Measurements from ENCODE around the gene GHRHR.

Gene GHRHR

GRCh38 chr7:30968747-30969603 lies 5.2 kb downstream of the GHRHR start:
- Histone ChIP-seq H3K4me1 (ENCODE audit: low read depth, poor library complexity, severe bottlenecking) (peaks cover 4% of the 10 kb centered on the region), H4K20me1 (ENCODE audit: insufficient read depth) (no peaks in the 10 kb centered on the region), H3K27me3 (ENCODE audit: insufficient read depth, low read depth) (no peaks in the 10 kb centered on the region), H3K9ac (no peak overlapping the region), H3K4me2 (no peak overlapping the region), H2AFZ (ENCODE audit: low read depth) (no peak overlapping the region), H3K27ac (no peak overlapping the region), H3K4me3 (IDR thresholded peaks at IDR 0.05; ENCODE audit: insufficient read depth, low read depth, low read length) (no peak overlapping the region), H3K79me2 (ENCODE audit: insufficient read depth, low read depth) (no peaks in the 10 kb centered on the region), H3K36me3 (ENCODE audit: insufficient read depth) (no peaks in the 10 kb centered on the region)
- TF ChIP-seq CTCF (conservative IDR thresholded peaks at IDR 0.05; ENCODE audit: low read depth, low read length): no peak

GRCh38 chr7:30969604-30969970 lies 5.8 kb downstream of the GHRHR start:
- Histone ChIP-seq H3K9ac (no peak overlapping the region), H3K79me2 (ENCODE audit: insufficient read depth, low read depth) (no peaks in the 10 kb centered on the region), H3K4me2 (no peak overlapping the region), H2AFZ (ENCODE audit: low read depth) (no peak overlapping the region), H3K36me3 (ENCODE audit: insufficient read depth) (no peaks in the 10 kb centered on the region), H3K4me3 (IDR thresholded peaks at IDR 0.05; ENCODE audit: insufficient read depth, low read depth, low read length) (no peak overlapping the region), H3K27me3 (ENCODE audit: insufficient read depth, low read depth) (no peaks in the 10 kb centered on the region), H3K27ac (no peak overlapping the region), H3K4me1 (ENCODE audit: low read depth, poor library complexity, severe bottlenecking) (peaks cover 10% of the 10 kb centered on the region), H4K20me1 (ENCODE audit: insufficient read depth) (no peaks in the 10 kb centered on the region)
- no peak for TF ChIP-seq CTCF (conservative IDR thresholded peaks at IDR 0.05; ENCODE audit: low read depth, low read length)

- Histone ChIP-seq H4K20me1 (ENCODE audit: insufficient read depth) (no peaks in the 10 kb centered on the region), H3K79me2 (ENCODE audit: insufficient read depth, low read depth) (no peaks in the 10 kb centered on the region), H3K4me2 (no peak overlapping the region), H3K9ac (no peak overlapping the region), H3K27ac (no peak overlapping the region), H3K36me3 (ENCODE audit: insufficient read depth) (no peaks in the 10 kb centered on the region), H2AFZ (ENCODE audit: low read depth) (no peak overlapping the region), H3K4me1 (ENCODE audit: low read depth, poor library complexity, severe bottlenecking) (peaks cover 15% of the 10 kb centered on the region), H3K4me3 (IDR thresholded peaks at IDR 0.05; ENCODE audit: insufficient read depth, low read depth, low read length) (no peak overlapping the region), H3K27me3 (ENCODE audit: insufficient read depth, low read depth) (no peaks in the 10 kb centered on the region)
- TF ChIP-seq CTCF (conservative IDR thresholded peaks at IDR 0.05; ENCODE audit: low read depth, low read length): no peak
Measured at GRCh38 chr7:30970074-30970473, 6.3 kb downstream of the GHRHR start.

- Histone ChIP-seq H4K20me1 (ENCODE audit: insufficient read depth) (no peaks in the 10 kb centered on the region), H3K27ac (no peak overlapping the region), H3K9ac (no peak overlapping the region), H3K4me2 (no peak overlapping the region), H3K4me3 (IDR thresholded peaks at IDR 0.05; ENCODE audit: insufficient read depth, low read depth, low read length) (no peak overlapping the region), H2AFZ (ENCODE audit: low read depth) (no peak overlapping the region), H3K27me3 (ENCODE audit: insufficient read depth, low read depth) (no peaks in the 10 kb centered on the region), H3K36me3 (ENCODE audit: insufficient read depth) (no peaks in the 10 kb centered on the region), H3K4me1 (ENCODE audit: low read depth, poor library complexity, severe bottlenecking) (peaks cover 21% of the 10 kb centered on the region), H3K79me2 (ENCODE audit: insufficient read depth, low read depth) (no peaks in the 10 kb centered on the region)
- TF ChIP-seq CTCF (conservative IDR thresholded peaks at IDR 0.05; ENCODE audit: low read depth, low read length): no peak
Measured at GRCh38 chr7:30970594-30971094, 6.9 kb downstream of the GHRHR start.

All from KMS-11 (cell line).